Measurements from ENCODE around the gene TNRC6A. TPM values are rescaled to one million over a fixed set of nuclear protein-coding genes. Genes with fewer than 3 reads are reported as not detected.

The TNRC6A gene
- total RNA-seq, 1 experiment from 2014 or later, result 20.3 TPM

DNA sequence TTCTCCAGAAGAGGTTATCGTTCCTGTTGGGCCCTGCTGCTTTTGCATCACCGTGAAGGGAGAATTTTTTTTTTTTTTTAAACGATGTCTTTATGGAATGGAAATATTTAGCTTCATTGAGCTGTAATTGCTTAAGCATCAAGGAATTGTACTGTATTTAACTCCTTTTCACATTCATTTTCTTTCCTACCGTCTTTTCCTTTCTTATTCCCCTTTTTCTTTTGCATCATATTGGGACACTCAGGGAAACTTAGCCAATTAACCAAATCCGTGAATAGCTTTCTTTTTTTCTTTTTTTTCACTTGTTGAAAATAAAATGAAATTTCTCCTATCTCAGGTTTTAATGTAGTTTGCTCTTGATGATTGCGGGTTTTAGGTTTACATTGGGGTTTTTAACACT, 1.5 kb downstream of the TNRC6A start:
- H4K20me1 ChIP-seq (ENCODE audit: low read length), result peaks cover 10% of the 10 kb centered on the region; the same call in 1 of the 2 replicates
- ATAC-seq (no peak), DNase-seq (no peak)
- peak overlapping the region; percentile 88 for H3K4me2 ChIP-seq (ENCODE audit: low read length)
- H3K4me1 ChIP-seq (ENCODE audit: insufficient read depth, low read length), result peaks cover 15% of the 10 kb centered on the region
- POLR2A ChIA-PET (ENCODE audit: unreplicated experiment), result no interaction called here
- H3K9me2 ChIP-seq (replicated peaks; ENCODE audit: low read length), result no peaks in the 10 kb centered on the region
- H2AFZ ChIP-seq (ENCODE audit: low read length), result no peak overlapping the region
- intact Hi-C loops (cut with micrococcal nuclease), result loop anchor here (10.0 kb wide), 1 partner anchor 146 kb away; no protein-coding TSS in a partner anchor
- no peaks in the 10 kb centered on the region for H3K27me3 ChIP-seq (ENCODE audit: low read length)
- no peak for TF ChIP-seq CTCF (conservative IDR thresholded peaks at IDR 0.05; ENCODE audit: low read depth, low read length)
- TF ChIP-seq EZH2 (IDR thresholded peaks at IDR 0.05; ENCODE audit: low read length, unreplicated experiment), result no peak
- TF ChIP-seq EZH2phosphoT487 (IDR thresholded peaks at IDR 0.05; ENCODE audit: borderline replicate concordance, low read length), result no peak
- no peaks in the 10 kb centered on the region for H3K9me3 ChIP-seq (ENCODE audit: low read length)
- TSS peak; percentile 42 for BruUV-seq (replicated peaks)
- H3K9ac ChIP-seq (ENCODE audit: low read length), result no peak overlapping the region
- H3K27ac ChIP-seq (ENCODE audit: low read length), result no peak overlapping the region
- H3K79me2 ChIP-seq (ENCODE audit: low read length), result peaks cover 69% of the 10 kb centered on the region
- H3K36me3 ChIP-seq (ENCODE audit: low read depth, low read length), result peaks cover 14% of the 10 kb centered on the region; the same call in 1 of the 2 replicates
- CTCF ChIA-PET, result interaction anchor here (0.7 kb wide), 1 partner anchor 178 kb away, joined by 3 read pairs; no protein-coding TSS in a partner anchor
- H3F3A ChIP-seq (ENCODE audit: low read length, unreplicated experiment), result no peaks in the 10 kb centered on the region
- H3K4me3 ChIP-seq (ENCODE audit: low read length), result peak overlapping the region; percentile 75

GRCh38 chr16:24731722-24732419, 2.4 kb downstream of the TNRC6A start:
- peak overlapping the region; percentile 75 for H3K4me3 ChIP-seq (ENCODE audit: low read length)
- POLR2A ChIA-PET (ENCODE audit: unreplicated experiment), result no interaction called here
- no peak overlapping the region for H3K9ac ChIP-seq (ENCODE audit: low read length)
- no TSS peak for BruUV-seq (replicated peaks)
- no peaks in the 10 kb centered on the region for H3K9me3 ChIP-seq (ENCODE audit: low read length)
- peaks cover 79% of the 10 kb centered on the region for H3K79me2 ChIP-seq (ENCODE audit: low read length)
- no peaks in the 10 kb centered on the region for H3K27me3 ChIP-seq (ENCODE audit: low read length)
- intact Hi-C loops (cut with micrococcal nuclease), result loop anchor here (10.0 kb wide), 1 partner anchor 147 kb away; no protein-coding TSS in a partner anchor
- no peak overlapping the region for H2AFZ ChIP-seq (ENCODE audit: low read length)
- peaks cover 22% of the 10 kb centered on the region for H3K4me1 ChIP-seq (ENCODE audit: insufficient read depth, low read length)
- H3K36me3 ChIP-seq (ENCODE audit: low read depth, low read length), result peaks cover 14% of the 10 kb centered on the region; the same call in 1 of the 2 replicates
- peak overlapping the region; percentile 88 for H3K4me2 ChIP-seq (ENCODE audit: low read length)
- H3F3A ChIP-seq (ENCODE audit: low read length, unreplicated experiment), result no peaks in the 10 kb centered on the region
- no peak for ATAC-seq
- H3K9me2 ChIP-seq (replicated peaks; ENCODE audit: low read length), result no peaks in the 10 kb centered on the region
- H3K27ac ChIP-seq (ENCODE audit: low read length), result no peak overlapping the region
- CTCF ChIA-PET, result no interaction called here
- H4K20me1 ChIP-seq (ENCODE audit: low read length), result peaks cover 17% of the 10 kb centered on the region
- no peak for DNase-seq
- no peak for TF ChIP-seq CTCF (conservative IDR thresholded peaks at IDR 0.05; ENCODE audit: low read depth, low read length)
- no peak for TF ChIP-seq EZH2 (IDR thresholded peaks at IDR 0.05; ENCODE audit: low read length, unreplicated experiment)
- no peak for TF ChIP-seq EZH2phosphoT487 (IDR thresholded peaks at IDR 0.05; ENCODE audit: borderline replicate concordance, low read length)

DNA sequence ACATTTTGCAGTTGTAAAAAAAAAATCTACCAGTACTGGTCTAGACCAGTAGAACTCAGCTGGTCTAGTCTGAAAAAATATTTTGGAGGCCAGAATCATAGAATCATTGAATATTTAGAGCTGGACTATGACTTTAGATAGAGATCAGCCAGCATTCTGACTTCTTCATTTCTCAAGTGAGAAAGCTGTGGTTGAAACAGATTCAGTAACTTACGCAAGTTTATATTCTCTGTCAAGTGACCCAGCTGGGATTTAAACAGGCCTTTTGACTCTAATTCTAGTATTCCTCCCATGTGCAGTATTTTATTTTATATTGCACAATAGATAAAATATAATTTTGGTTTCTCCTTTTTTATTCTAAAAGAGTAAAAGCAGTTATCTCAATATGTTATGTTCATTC, 4.9 kb downstream of the TNRC6A start:
- H3K27ac ChIP-seq (ENCODE audit: low read length), result no peak overlapping the region
- H3K4me3 ChIP-seq (ENCODE audit: low read length), result no peak overlapping the region
- H3F3A ChIP-seq (ENCODE audit: low read length, unreplicated experiment), result no peaks in the 10 kb centered on the region
- H3K9me3 ChIP-seq (ENCODE audit: low read length), result no peaks in the 10 kb centered on the region
- H3K4me1 ChIP-seq (ENCODE audit: insufficient read depth, low read length), result peaks cover 31% of the 10 kb centered on the region
- H3K4me2 ChIP-seq (ENCODE audit: low read length), result no peak overlapping the region
- no peaks in the 10 kb centered on the region for H3K27me3 ChIP-seq (ENCODE audit: low read length)
- ChIA-PET CTCF (no interaction called here), POLR2A (ENCODE audit: unreplicated experiment) (no interaction called here)
- H2AFZ ChIP-seq (ENCODE audit: low read length), result no peak overlapping the region
- peaks cover 19% of the 10 kb centered on the region; the same call in 1 of the 2 replicates for H3K36me3 ChIP-seq (ENCODE audit: low read depth, low read length)
- no peak for ATAC-seq
- peaks cover 36% of the 10 kb centered on the region for H4K20me1 ChIP-seq (ENCODE audit: low read length)
- BruUV-seq (replicated peaks), result no TSS peak
- peaks cover 95% of the 10 kb centered on the region for H3K79me2 ChIP-seq (ENCODE audit: low read length)
- H3K9ac ChIP-seq (ENCODE audit: low read length), result no peak overlapping the region
- TF ChIP-seq EZH2 (IDR thresholded peaks at IDR 0.05; ENCODE audit: low read length, unreplicated experiment), result no peak
- TF ChIP-seq EZH2phosphoT487 (IDR thresholded peaks at IDR 0.05; ENCODE audit: borderline replicate concordance, low read length), result no peak
- no peak for TF ChIP-seq CTCF (conservative IDR thresholded peaks at IDR 0.05; ENCODE audit: low read depth, low read length)
- intact Hi-C loops (cut with micrococcal nuclease), result loop anchor here (10.0 kb wide), 1 partner anchor 150 kb away; no protein-coding TSS in a partner anchor
- H3K9me2 ChIP-seq (replicated peaks; ENCODE audit: low read length), result no peaks in the 10 kb centered on the region
- no peak for DNase-seq

All from PC-3 (cell line).